Urinary bladder (tissue), 4 donors: ENCODE data around the gene PIGR. TPM values are rescaled to one million over a fixed set of nuclear protein-coding genes. Genes with fewer than 3 reads are reported as not detected.

Source experiments
- DNase-seq: peaks from one replicate; pipeline ENCODE4 v3.0.0-alpha.2; 2015; ENCODE audit errors: extremely low spot score
- H3K27ac ChIP-seq: one replicate; pipeline ENCODE4 v1.5.1; 2013; ENCODE audit warnings: low read depth, mild to moderate bottlenecking, moderate library complexity
- H3K36me3 ChIP-seq: one replicate; pipeline ENCODE4 v1.6.1; 2013; ENCODE audit warnings: mild to moderate bottlenecking, moderate library complexity; ENCODE audit not compliant: insufficient read depth
- H3K4me1 ChIP-seq: one replicate; pipeline ENCODE4 v1.6.1; 2013; ENCODE audit warnings: mild to moderate bottlenecking, moderate library complexity; ENCODE audit not compliant: insufficient read depth
- H3K4me3 ChIP-seq: one replicate; pipeline ENCODE4 v1.5.1; 2013; ENCODE audit warnings: low read depth, low read length
- WGBS: extraction: QIAGEN DNeasy Blood & Tissue Kit; methylation state at CpG from one replicate; pipeline ENCODE4 v1.1.7; 2013; 5-methylcytosine and 5-hydroxymethylcytosine counted together
- polyA plus RNA-seq: library from polyadenylated mRNA; stranded (reverse); fragments of 200-250 nt; gene quantifications from one replicate; pipeline ENCODE4 v1.2.3, GENCODE V29; 2013
- total RNA-seq: library from RNA; depleted of rRNA; stranded (reverse); fragments of >200 nt; gene quantifications from one replicate; pipeline ENCODE4 v1.2.3, GENCODE V29; 2014
- donor health status: healthy with polysubstance abuse.
- donor health status: healthy.

Gene PIGR
- total RNA-seq (27.5 TPM), polyA plus RNA-seq (2.3 TPM)

- H3K27ac ChIP-seq = no peak within 1 kb of the TSS
- WGBS = 51% methylated on average over 7 of the region's 7 CpGs
- H3K4me1 ChIP-seq = no peaks in the 10 kb centered on the region
- no peaks in the 10 kb centered on the region for H3K36me3 ChIP-seq
- H3K4me3 ChIP-seq = no peak within 1 kb of the TSS
- DNase-seq = no peak
These were observed at the start of gene PIGR for GRCh38 chr1:206946261-206946660. TSS of gene PIGR (minus strand) at chr1:206946466. CDS start at chr1:206940531, 5,935 bp downstream.

- no peaks in the 10 kb centered on the region for H3K4me1 ChIP-seq
- no peak for DNase-seq
These were observed 46.5 kb upstream of the PIGR start for GRCh38 chr1:206992790-206993189.

GRCh38 chr1:206987873-206988272, 41.6 kb upstream of the PIGR start:
- H3K36me3 ChIP-seq = no peaks in the 10 kb centered on the region
- no peak overlapping the region for H3K4me3 ChIP-seq
- 87% methylated on average over 1 of the region's 1 CpG for WGBS
- no peak for DNase-seq
- no peak overlapping the region for H3K27ac ChIP-seq
- H3K4me1 ChIP-seq = no peaks in the 10 kb centered on the region

More at GRCh38 chr1:206992790-206993189, 46.5 kb upstream of the PIGR start:
- no peak overlapping the region for H3K27ac ChIP-seq
- no peaks in the 10 kb centered on the region for H3K36me3 ChIP-seq
- no peak overlapping the region for H3K4me3 ChIP-seq

GRCh38 chr1:206986885-206987284, 40.6 kb upstream of the PIGR start:
- 56% methylated on average over 3 of the region's 3 CpGs for WGBS
- no peaks in the 10 kb centered on the region for H3K4me1 ChIP-seq
- no peaks in the 10 kb centered on the region for H3K36me3 ChIP-seq
- no peak overlapping the region for H3K27ac ChIP-seq
- H3K4me3 ChIP-seq = no peak overlapping the region
- DNase-seq = no peak

- no peak for DNase-seq
- H3K4me3 ChIP-seq = no peak overlapping the region
- H3K4me1 ChIP-seq = no peaks in the 10 kb centered on the region
- H3K27ac ChIP-seq = no peak overlapping the region
- no peaks in the 10 kb centered on the region for H3K36me3 ChIP-seq
- WGBS = 79% methylated on average over 3 of the region's 3 CpGs
These were observed 40.1 kb upstream of the PIGR start for GRCh38 chr1:206986402-206986801.

GRCh38 chr1:206985162-206985749, 39.0 kb upstream of the PIGR start:
- no peak for DNase-seq
- WGBS = 53% methylated on average over 10 of the region's 10 CpGs
- H3K27ac ChIP-seq = no peak overlapping the region

GRCh38 chr1:206982216-206982615, 36.0 kb upstream of the PIGR start:
- WGBS = 28% methylated on average over 4 of the region's 4 CpGs
- DNase-seq = no peak
- no peak overlapping the region for H3K27ac ChIP-seq
- H3K36me3 ChIP-seq = no peaks in the 10 kb centered on the region
- no peak overlapping the region for H3K4me3 ChIP-seq
- no peaks in the 10 kb centered on the region for H3K4me1 ChIP-seq

More at GRCh38 chr1:206985162-206985749, 39.0 kb upstream of the PIGR start:
- Histone ChIP-seq H3K36me3 (no peaks in the 10 kb centered on the region), H3K4me3 (no peak overlapping the region), H3K4me1 (no peaks in the 10 kb centered on the region)

GRCh38 chr1:206979379-206980043, 33.2 kb upstream of the PIGR start:
- H3K4me3 ChIP-seq = no peak overlapping the region
- H3K27ac ChIP-seq = no peak overlapping the region
- H3K36me3 ChIP-seq = no peaks in the 10 kb centered on the region
- no peaks in the 10 kb centered on the region for H3K4me1 ChIP-seq
- 77% methylated on average over 3 of the region's 3 CpGs for WGBS
- DNase-seq = no peak

GRCh38 chr1:206978259-206978658, 32.0 kb upstream of the PIGR start:
- Histone ChIP-seq H3K36me3 (no peaks in the 10 kb centered on the region), H3K4me3 (no peak overlapping the region), H3K4me1 (no peaks in the 10 kb centered on the region), H3K27ac (no peak overlapping the region)
- no peak for DNase-seq
- WGBS = 84% methylated on average over 7 of the region's 7 CpGs

- no peak overlapping the region for H3K4me3 ChIP-seq
- no peaks in the 10 kb centered on the region for H3K4me1 ChIP-seq
- 69% methylated on average over 1 of the region's 1 CpG for WGBS
- H3K36me3 ChIP-seq = no peaks in the 10 kb centered on the region
- no peak overlapping the region for H3K27ac ChIP-seq
- DNase-seq = no peak
These were observed 29.0 kb upstream of the PIGR start for GRCh38 chr1:206975306-206975705.

- WGBS = 86% methylated on average over 3 of the region's 3 CpGs
- Histone ChIP-seq H3K4me3 (no peak overlapping the region), H3K4me1 (no peaks in the 10 kb centered on the region), H3K27ac (no peak overlapping the region), H3K36me3 (no peaks in the 10 kb centered on the region)
- no peak for DNase-seq
These were observed 27.9 kb upstream of the PIGR start for GRCh38 chr1:206974140-206974539.

GRCh38 chr1:206972728-206973127, 26.5 kb upstream of the PIGR start:
- Histone ChIP-seq H3K27ac (no peak overlapping the region), H3K36me3 (no peaks in the 10 kb centered on the region), H3K4me3 (no peak overlapping the region), H3K4me1 (no peaks in the 10 kb centered on the region)
- no peak for DNase-seq
- 74% methylated on average over 2 of the region's 2 CpGs for WGBS

GRCh38 chr1:206971029-206971655, 24.9 kb upstream of the PIGR start:
- Histone ChIP-seq H3K36me3 (no peaks in the 10 kb centered on the region), H3K4me1 (no peaks in the 10 kb centered on the region), H3K4me3 (no peak overlapping the region), H3K27ac (no peak overlapping the region)
- WGBS = 76% methylated on average over 2 of the region's 2 CpGs
- DNase-seq = no peak

GRCh38 chr1:206970446-206970845, 24.2 kb upstream of the PIGR start, which contains the start of gene FCAMR:
TSS of gene FCAMR (minus strand) at chr1:206970460. CDS start at chr1:206970125, 335 bp downstream.
- H3K36me3 ChIP-seq = no peaks in the 10 kb centered on the region
- H3K4me3 ChIP-seq = no peak within 1 kb of the TSS
- WGBS = 72% methylated on average over 2 of the region's 2 CpGs
- DNase-seq = no peak
- no peaks in the 10 kb centered on the region for H3K4me1 ChIP-seq
- no peak within 1 kb of the TSS for H3K27ac ChIP-seq
